ENCODE data around the gene HNRNPUL1.
"Not testable (repeated sequence)": the region's sequence is repeated elsewhere in the genome, so short reads cannot be mapped to it uniquely, and the experiment has no call there.

HNRNPUL1 gene

DNA sequence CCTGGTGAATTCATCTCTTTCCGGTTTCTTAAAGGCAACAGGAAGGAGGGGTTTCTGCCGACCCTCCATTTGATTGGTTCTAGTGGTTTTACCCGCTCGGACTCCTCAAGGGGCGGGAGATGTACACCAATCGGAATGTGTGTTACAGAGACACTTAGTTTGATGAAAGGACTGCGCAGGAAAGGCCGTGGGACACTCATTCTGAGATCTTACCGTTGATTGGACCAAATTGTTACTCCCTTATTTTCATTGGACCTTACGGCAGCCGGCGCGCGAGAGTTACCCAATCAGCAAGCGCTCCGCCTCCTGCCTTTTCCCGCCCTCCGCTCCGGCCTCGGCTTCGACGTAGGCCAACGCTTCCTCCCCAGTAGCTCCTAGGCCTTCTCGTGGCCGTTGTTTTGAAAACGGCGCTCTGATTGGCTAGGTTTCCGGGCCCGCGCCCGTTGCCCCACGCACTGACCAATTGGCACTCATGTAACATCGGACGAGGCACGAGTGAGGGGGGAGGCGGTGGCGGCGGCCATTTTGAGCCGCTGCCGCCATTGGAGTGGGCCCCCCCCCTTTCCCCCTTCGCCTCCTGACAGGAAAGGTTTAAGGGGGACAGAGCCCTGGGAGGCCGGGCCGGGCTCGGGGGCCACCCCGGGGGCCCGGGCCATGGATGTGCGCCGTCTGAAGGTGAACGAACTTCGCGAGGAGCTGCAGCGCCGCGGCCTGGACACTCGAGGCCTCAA is at the start of gene HNRNPUL1:
Gene HNRNPUL1, plus strand, starts transcription at position 523 of the 731 bp plus-strand sequence. Its CDS starts 132 bp downstream, at position 655.
- peak; percentile 100 for DNase-seq

DNA sequence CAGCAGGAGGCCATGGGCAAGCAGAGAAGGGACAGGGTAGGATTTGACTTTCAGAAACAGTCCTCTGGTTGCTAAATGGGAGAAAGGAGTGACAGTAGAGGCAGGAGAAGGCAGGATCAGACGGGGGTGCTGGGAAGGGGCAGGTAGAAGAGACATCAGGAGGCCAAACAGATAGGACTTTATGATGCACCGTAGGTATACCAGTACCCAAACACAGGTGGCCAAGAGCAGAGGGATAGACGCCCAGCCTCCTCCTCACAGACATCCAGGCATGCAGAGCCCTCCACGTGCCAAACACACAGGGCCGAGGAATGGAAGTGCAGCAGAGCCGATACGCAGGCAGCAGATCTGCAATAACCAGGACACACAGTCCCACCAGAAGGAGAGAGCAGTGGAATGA is 46.4 kb upstream of the HNRNPUL1 start:
- DNase-seq = no peak

DNA sequence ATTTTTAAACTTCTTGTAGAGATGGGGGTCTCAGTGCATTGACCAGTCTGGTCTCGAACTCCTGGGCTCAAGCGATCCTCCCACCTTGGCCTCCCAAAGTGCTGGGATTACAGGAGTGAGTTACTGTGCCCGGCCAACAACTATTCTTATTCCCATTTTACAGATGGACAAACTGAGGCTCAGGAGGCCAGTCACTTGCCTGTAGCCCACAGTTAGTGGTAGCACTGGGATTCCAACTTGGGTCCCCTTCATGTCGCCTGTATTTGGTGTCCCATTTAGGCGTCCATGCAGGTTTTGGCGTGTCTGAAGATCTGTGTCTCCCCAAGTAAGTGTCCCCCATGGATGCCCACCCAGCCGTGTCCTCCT is 45.9 kb upstream of the HNRNPUL1 start:
- no peak for DNase-seq

DNA sequence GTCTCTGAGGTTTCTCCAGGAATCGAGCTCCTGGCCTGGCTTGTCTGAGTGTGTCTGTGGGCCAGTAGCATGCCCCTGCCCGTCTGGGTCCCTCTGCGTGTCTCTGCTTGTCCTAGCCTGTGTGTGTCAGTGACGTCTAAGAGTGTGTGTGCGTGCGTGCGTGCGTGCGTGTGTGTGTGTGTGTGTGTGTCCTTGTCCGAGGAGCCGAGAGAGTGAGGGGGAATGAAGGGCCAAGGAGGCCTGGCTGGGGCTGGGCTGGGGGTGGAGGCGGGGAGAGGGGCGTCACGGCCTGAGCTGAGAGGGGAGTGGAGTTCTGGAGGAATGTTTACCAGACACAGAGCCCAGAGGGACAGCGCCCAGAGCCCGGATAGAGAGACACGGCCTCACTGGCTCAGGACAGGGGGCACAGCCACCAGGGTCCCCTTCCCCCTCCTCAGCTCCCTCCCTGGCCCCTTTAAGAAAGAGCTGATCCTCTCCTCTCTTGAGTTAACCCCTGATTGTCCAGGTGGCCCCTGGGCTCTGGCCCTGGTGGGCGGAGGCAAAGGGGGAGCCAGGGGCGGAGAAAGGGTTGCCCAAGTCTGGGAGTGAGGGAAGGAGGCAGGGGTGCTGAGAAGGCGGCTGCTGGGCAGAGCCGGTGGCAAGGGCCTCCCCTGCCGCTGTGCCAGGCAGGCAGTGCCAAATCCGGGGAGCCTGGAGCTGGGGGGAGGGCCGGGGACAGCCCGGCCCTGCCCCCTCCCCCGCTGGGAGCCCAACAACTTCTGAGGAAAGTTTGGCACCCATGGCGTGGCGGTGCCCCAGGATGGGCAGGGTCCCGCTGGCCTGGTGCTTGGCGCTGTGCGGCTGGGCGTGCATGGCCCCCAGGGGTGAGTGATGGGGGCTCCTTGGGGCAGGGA is 45.3 kb upstream of the HNRNPUL1 start, which contains the start of gene AXL:
Gene AXL, plus strand, starts transcription at position 609 of the 893 bp plus-strand sequence. Its CDS starts 170 bp downstream, at position 779.
- DNase-seq = peak; percentile 92

DNA sequence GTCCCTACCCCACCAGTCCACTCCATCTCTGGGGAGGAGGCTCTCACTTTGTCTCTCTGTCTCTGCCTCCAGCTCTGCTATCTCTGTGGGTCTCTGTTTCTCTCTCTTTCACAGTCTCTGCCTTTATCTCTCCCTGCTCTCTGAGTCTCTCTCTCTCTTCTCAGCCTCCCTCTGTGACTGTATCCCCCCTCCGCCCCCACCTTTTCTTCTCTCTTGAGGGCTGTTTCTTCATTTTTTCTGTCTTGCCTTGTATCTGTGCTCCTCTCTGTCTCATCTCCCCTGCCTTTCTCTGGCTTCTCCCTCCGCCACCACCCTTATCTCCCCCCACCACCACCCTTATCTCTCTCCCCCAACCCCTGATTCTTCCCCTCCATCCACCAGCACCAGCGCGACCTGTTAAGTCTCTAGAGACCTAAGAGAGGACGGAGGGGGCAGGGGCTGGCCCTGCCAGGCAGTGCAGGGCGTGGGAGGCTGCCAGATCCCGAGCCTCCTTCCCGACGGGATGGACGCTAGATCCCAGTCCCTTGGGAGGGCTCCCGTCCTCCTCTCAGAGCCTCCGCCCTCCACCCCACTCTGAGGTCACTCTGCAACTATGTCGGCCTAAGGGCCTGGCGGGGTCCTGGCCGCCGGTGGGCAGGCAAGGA is 44.1 kb upstream of the HNRNPUL1 start:
- no peak for DNase-seq

DNA sequence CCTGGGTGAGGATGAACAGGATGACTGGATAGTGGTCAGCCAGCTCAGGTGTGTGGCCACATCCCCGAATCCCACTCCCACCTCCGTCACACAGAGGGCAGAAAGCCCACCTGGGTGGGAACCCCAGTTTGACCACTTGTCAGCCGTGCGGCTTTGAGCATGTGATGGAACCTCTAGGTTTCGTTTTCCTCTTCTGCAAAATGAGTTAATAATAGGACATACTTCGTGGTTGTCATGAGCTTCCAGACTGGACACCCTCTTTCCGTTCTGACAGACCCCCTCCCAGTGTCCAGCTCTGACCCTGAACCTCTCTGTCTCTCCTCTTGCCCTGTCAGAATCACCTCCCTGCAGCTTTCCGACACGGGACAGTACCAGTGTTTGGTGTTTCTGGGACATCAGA is 43.4 kb upstream of the HNRNPUL1 start:
- DNase-seq = no peak

DNA sequence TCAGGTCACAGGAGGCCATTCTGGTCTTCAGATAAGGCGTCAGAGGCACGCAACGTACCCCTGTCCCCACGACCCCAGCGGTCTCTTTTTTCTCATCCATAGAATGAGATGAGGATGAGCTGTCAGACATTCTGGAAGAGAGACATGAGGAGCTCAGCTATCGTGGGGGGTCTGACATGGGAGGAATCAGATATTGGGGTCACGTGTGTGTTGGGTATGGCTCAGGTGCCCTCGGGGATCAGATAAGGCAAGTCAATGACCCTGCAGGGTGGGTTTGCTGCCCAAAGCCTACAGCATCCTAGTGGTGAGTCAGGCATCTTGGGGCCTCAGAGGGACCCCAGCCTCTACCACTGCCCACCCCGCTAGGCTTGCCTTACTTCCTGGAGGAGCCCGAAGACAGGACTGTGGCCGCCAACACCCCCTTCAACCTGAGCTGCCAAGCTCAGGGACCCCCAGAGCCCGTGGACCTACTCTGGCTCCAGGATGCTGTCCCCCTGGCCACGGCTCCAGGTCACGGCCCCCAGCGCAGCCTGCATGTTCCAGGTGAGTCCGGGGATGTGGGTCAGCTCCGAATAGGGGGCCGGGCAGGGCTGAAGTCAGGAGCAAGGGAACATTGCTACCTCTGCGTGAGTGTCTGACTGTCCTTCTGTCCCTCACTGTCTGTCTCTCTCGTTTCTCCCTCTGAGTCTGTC is 42.5 kb upstream of the HNRNPUL1 start:
- no peak for DNase-seq

DNA sequence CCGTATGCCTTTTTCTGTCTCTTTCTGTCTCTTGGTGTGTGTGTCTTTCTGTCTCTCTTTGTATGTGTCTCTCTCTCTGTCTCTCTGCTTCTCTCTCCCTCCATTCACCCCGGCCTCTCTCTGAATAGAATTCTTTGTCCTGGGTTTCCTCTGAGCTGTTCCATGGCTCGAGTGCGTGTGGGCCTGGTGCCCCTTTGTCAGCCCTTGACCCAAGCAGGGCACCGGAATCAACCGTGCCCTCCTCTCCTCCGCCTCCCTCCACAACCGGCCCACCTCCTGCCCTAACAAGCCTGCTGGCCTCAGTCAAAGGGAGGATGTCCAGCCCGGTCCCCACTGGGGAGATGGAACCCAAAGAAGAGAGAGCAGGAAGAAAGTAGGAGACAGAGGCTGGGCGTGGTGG is 41.9 kb upstream of the HNRNPUL1 start:
- DNase-seq = no peak

DNA sequence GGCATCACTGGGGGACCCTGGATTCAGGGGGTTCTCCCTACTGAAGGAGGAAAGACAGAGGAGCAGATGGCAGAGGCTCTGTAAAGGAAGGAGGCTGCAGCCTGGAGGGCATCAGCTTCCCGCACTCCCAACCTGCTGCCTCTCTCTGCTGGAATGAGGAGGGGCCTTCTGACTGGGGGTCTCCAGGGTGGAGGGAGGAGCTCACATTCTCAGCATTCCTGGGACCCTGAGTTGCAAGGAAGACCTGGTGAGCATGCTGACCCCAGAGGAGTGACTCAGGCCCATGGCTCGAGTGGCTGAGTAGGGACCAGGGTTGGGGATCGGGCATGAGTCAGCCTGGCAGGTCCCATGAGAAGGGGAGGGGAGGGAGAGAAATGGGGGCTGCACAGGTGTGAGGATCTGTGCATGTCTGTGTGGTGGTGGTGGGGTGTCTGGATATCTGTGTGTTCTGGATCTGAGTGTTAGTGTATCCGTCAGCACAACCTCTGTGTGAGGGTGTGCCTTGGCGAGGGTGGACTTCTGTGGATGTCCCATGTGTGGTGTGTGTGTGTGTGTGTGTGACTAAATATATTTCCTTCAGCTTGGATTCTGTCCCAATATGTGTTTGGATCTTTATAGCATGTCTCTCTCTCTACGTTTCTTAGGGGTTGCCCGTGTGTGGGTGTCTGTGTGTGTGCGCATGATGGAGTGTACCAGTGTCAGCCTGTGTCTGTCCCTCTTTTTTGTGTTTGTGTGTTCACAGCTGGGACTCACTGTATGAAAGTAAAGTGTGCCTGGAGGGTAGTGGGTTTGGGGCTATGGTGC is 40.5 kb upstream of the HNRNPUL1 start:
- DNase-seq = no peak

DNA sequence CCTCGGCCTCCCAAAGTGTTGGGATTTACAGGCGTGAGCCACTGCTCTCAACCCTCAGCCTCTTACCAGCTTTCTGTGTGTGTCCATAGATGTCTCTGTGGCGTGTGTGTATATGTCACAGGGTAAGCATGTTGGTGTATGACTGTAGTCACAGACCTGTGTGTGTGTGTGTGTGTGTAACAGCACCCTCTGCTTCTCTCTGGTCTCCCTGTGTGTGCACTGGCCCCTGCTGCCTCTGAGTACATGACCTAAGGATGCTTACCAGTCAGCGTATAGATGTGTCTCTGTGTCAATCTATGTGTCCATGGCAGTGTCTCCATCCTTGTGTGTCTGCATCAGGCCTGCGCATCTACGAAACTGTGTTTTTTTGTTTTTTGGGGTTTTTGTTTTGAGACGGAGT is 39.5 kb upstream of the HNRNPUL1 start:
- no peak for DNase-seq

DNA sequence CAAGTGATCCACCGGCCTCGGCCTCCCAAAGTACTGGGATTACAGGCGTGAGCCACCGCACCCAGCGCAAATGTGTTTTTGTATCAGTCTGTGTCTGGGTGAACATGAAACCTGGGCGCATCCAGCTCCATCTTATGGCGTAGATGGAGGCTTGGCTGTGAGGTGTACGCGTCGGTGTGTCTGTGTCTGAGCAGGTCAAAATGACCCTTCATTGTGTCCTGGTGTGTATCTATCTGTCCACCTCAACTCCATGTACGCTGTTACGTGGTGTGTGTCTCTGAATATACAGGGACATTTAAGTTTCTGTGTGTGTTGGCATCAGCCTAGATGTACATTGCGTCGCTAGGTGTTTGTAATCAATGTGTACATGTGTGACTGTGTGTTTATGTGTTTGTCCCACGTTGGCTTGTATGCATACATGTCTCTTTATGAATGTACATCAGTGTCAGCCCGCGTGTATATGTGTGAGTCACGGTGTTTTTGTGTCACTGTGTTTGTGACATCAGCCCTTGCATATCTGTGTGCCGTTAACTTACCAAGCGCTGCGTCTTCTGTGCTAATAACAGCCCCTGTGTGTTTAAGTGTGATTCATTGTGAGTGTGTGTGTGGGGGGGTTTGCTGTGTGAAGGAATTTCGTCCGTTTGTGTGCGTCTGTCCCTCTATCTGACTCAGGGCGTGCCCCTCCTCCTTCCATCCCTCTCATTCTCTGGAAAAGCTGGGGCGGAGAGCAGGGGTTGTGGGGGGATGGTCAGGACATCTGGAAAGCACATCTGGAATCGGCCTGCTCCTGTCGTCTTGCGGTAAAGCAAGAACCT is 38.7 kb upstream of the HNRNPUL1 start:
- DNase-seq = no peak

DNA sequence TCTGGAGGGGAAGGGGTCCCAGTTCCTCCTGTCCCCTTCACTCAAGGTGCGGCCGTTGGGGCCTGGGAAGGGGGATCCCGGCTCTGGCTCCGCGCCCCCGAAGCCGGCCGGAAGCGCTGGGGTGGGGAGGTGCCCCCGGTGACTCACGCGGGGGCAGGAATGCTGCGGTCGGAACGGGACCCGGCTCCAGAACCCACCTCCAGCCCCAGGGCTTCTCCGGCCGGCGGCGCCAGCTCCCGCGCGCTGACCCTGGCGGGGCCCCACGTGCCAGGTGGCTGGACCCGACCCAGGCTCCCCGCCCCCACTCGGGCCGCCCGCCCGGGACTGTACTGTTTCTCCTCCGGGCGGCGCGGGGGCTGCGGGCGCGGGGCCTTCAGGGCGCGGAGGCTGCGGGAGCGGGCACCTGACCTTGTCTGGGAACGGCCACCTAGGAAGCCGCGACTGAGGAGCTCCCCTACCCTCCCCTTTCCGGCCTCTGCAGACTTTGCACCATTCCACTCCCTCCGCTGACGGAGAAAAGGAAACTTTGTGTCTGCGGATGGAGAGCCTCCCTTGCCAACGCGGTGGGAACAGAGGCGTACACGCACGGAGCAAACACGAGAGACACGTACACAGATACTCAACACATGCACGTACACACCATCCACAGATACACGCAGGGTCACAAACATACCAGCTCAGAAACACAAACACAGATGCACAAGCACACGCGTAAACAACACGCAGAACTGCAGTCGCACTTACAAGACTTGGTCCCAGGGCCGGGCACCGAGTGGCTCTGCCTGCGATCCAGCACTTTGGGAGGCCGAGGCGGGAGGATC is 37.9 kb upstream of the HNRNPUL1 start:
- peak; percentile 84 for DNase-seq

DNA sequence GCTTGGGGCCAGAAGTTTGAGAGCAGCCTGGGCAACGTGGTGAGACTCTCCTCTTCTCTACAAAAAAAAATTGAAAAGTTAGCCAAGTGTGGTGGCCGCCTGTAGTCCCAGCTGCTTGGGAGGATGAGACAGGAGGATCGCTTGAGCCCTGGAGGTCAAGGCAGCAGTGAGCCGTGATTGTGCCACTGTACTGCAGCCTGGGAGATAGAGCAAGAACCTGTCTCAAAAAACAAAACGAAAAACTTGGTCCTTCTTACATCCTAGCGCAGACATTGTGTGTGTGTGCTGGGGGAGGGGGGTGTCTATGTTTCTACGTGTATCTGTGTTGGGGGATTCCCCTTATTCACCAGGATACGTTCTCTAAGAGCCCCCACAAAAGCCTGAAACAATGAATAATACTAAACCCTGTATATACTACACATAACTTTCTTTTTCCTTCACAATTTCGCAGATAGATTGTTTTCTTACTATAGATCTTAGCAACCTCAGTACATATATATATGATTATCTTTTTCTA is 37.2 kb upstream of the HNRNPUL1 start:
- DNase-seq = no peak

DNA sequence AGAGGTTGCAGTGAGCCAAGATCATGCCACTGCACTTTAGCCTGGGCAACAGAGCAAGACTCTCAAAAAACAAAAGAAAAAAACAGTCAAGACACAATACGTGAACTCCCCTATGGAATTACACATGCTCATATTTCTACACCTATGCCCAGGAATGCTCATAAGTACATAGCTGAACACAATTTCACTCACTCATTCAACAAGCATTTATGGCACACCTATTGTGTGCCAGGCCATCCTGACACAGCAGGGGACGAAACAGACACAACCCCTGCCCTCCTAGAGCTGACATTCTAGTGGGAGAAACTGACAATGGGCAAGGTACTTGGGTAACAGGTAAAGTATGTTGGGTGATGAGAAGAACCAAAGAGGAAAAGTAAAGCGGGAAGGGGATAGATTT is 35.7 kb upstream of the HNRNPUL1 start:
- no peak for DNase-seq

DNA sequence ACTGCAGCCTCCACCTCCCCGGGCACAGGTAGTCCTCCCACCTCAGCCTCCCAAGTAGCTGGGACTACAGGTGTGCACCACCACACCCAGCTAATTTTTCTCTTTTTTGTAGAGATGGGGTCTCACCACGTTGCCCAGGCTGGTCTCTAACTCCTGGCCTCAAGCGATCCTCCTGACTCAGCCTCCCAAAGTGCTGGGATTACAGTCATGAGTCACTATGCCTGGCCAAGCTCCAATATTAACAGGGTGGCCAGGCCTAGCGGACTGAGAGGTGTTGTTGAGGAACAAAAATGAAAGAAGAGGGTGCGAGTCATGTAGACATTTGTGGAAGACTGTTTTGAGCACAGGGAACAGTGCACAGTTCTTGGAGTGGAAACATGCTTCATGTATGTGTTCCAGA is 34.8 kb upstream of the HNRNPUL1 start:
- not testable (repeated sequence) for DNase-seq

DNA sequence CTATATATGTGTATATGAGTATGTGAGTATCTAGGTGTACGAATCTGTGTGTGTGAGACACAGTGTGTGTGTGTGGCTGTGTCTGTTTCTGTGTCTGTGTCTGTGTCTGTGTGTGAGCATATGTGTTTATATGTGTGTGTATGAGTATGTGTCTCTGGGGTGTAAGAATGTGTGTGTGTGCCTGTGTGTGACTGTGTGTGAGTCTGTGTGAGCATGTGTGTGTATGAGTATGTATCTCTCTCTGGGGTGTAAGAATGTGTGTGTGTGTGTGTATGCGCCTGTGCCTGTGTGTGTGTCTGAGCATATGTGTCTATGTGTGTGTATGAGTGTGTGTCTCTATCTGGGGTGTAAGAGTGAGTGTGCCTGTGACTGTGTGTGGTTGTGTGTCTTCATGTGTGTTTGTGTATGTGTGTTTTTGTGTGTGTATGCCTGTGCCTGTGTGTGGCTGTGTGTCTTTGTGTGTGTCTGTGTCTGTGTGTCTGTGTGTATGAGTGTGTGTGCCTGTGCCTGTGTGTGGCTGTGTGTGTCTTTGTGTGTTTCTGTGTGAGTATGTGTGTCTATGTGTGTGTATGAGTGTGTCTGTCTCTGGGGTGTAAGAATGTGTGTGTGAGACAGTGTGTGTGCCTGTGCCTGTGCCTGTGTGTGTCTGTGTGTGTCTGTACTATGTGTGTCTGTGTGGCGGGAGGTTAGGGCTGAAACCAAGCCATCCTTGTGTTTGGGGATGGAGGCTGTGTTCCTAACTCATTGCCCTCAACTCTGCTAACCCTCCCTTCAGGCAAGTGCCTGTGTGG is 33.9 kb upstream of the HNRNPUL1 start:
- DNase-seq = no peak

DNA sequence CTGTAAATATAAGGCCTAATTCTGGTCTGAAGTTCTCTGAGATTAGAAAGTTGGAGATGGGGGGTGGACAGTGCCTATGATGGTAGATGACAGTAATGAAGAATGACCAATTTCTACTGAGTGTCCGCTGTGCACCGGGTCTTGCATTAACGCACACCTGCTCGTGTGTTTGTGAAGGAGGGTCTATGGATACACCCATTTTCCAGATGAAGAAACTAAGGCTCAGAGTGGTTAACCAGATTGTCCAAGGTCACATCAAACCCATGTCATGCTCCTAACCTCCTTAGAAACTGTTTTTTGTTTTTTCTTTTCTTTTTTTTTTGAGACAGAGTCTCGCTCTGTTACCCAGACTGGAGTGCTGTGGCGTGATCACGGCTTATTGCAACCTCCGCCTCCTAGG is 31.5 kb upstream of the HNRNPUL1 start:
- DNase-seq = no peak

DNA sequence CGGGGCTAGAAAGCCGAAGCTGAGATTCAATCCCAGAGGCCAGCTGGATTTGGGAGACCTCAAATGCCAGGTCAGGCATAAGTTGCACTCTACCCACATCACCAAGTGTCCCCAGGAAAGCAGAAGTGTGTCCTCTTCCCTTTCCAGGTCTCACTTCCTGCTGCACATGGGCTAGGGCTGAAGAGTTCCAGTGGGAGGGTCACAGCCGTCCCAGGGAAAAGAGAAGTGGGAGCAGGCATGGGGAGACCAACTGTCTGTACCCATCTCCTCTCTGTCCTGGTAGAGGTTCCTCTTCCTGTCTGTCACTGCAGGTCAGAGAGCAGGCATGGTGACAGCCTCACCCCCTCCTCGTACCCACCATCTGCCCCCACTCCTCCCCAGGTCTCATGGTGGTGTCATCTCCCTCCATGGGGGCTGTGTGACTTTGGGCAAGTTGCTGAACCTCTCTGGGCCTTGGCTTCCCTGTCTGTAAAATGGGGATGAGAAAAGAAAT is 30.4 kb upstream of the HNRNPUL1 start:
- peak; percentile 49 for DNase-seq

All from femur (tissue), 1 donor.